ENCODE data around the gene CCDC39.

GRCh38 chr3:180646187-180646790 lies 33.0 kb downstream of the CCDC39 start:
- TF ChIP-seq ZNF280B (CRISPR knock-in tag; IDR thresholded peaks at IDR 0.05) (no peak), GABPA (tag; conservative IDR thresholded peaks at IDR 0.05; ENCODE audit: low read depth) (no peak), HSF4 (CRISPR knock-in tag; IDR thresholded peaks at IDR 0.05; ENCODE audit: borderline replicate concordance) (no peak)

All from K562 (cell line).